IMR-90 (cell line): ENCODE measurements around the gene ADAMTSL2. TPM values are rescaled to one million over a fixed set of nuclear protein-coding genes. Genes with fewer than 3 reads are reported as not detected.

Source experiments
- ATAC-seq: fragments of 200-7000 bp; cut with Tn5 transposase; 2 replicates; pipeline ENCODE4 v1.9.1; 2020; ENCODE audit warnings: low read depth, mild to moderate bottlenecking, moderate library complexity
- BruUV-seq: library from RNA; stranded (reverse); fragments of 400-500 nt; replicated peaks from 2 replicates; lab custom pipeline; 2021; lab: Mats Ljungman, UMichigan
- CTCF ChIA-PET: fragments of 300-600 bp; formaldehyde crosslinking; extraction: SDS; loops from one replicate; lab custom pipeline; 2021; ENCODE audit warnings: antibody characterized with exemption; lab: Yijun Ruan, JAX
- POLR2A ChIA-PET: fragments of 300-600 bp; sonication (Branson Sonifier 250); formaldehyde crosslinking; loops from one replicate; lab custom pipeline; 2022; ENCODE audit warnings: antibody characterized with exemption; ENCODE audit not compliant: unreplicated experiment; lab: Charles Lee
- DNase-seq: peaks from one replicate; pipeline ENCODE4 v3.0.0; 2013
- H2AFZ ChIP-seq: replicated peaks from 2 replicates; pipeline ENCODE3; 2013; ENCODE audit warnings: low read length, mild to moderate bottlenecking; ENCODE audit not compliant: poor library complexity
- H2AK5ac ChIP-seq: 2 replicates; pipeline ENCODE4 v1.6.1; 2013; ENCODE audit warnings: low read depth, low read length, inconsistent platforms
- H2AK9ac ChIP-seq: replicated peaks from 2 replicates; pipeline ENCODE3; 2013; ENCODE audit warnings: mild to moderate bottlenecking, low read depth, low read length, moderate library complexity; ENCODE audit not compliant: poor library complexity
- H2BK120ac ChIP-seq: 2 replicates; pipeline ENCODE4 v1.6.1; 2013; ENCODE audit warnings: low read depth, low read length, inconsistent platforms
- H2BK15ac ChIP-seq: 3 replicates; pipeline ENCODE4 v1.6.1; 2013; ENCODE audit warnings: low read depth, low read length, inconsistent platforms
- H2BK20ac ChIP-seq: 2 replicates; pipeline ENCODE4 v1.6.1; 2013; ENCODE audit warnings: low read depth, mild to moderate bottlenecking, inconsistent platforms, low read length, moderate library complexity
- H2BK5ac ChIP-seq: 2 replicates; pipeline ENCODE4 v1.6.1; 2013; ENCODE audit warnings: mild to moderate bottlenecking, low read depth, low read length, inconsistent platforms; ENCODE audit not compliant: poor library complexity, severe bottlenecking
- H3K14ac ChIP-seq: replicated peaks from 2 replicates; pipeline ENCODE4 v1.6.1; 2013; ENCODE audit warnings: low read depth, low read length, inconsistent platforms
- H3K18ac ChIP-seq: 2 replicates; pipeline ENCODE4 v1.6.1; 2013; ENCODE audit warnings: low read depth, low read length, control low read depth
- H3K23ac ChIP-seq: 2 replicates; pipeline ENCODE4 v1.6.1; 2013; ENCODE audit warnings: low read depth, low read length, inconsistent platforms
- H3K27ac ChIP-seq: 2 replicates; pipeline ENCODE4 v1.5.1; 2013; ENCODE audit warnings: mild to moderate bottlenecking, control low read depth, low read length; ENCODE audit not compliant: insufficient read depth
- H3K27me3 ChIP-seq: 2 replicates; pipeline ENCODE4 v1.6.1; 2013; ENCODE audit warnings: low read length; ENCODE audit not compliant: control insufficient read depth, insufficient read depth
- H3K36me3 ChIP-seq: 2 replicates; pipeline ENCODE4 v1.6.1; 2013; ENCODE audit warnings: low read length, mixed read lengths; ENCODE audit not compliant: control insufficient read depth, insufficient read depth
- H3K4ac ChIP-seq: 2 replicates; pipeline ENCODE4 v1.6.1; 2013; ENCODE audit warnings: low read depth, low read length, inconsistent platforms
- H3K4me1 ChIP-seq: 2 replicates; pipeline ENCODE4 v1.6.1; 2013; ENCODE audit warnings: low read length, mixed read lengths; ENCODE audit not compliant: control insufficient read depth, insufficient read depth
- H3K4me2 ChIP-seq: 2 replicates; pipeline ENCODE4 v1.6.1; 2013; ENCODE audit warnings: low read depth, mild to moderate bottlenecking, control low read depth, low read length, moderate library complexity
- H3K4me3 ChIP-seq: 2 replicates; pipeline ENCODE4 v1.5.1; 2013; ENCODE audit warnings: low read depth, mild to moderate bottlenecking, control low read depth, low read length, moderate library complexity; ENCODE audit not compliant: insufficient read depth
- H3K56ac ChIP-seq: 2 replicates; pipeline ENCODE4 v1.6.1; 2013; ENCODE audit warnings: low read length, inconsistent platforms; ENCODE audit not compliant: insufficient read depth; ENCODE audit errors: extremely low read depth
- H3K79me1 ChIP-seq, 2 experiments: 2 replicates each; pipeline ENCODE4 v1.6.1; 2013; ENCODE audit warnings: low read length in 2 of 2, inconsistent platforms in 1 of 2, low read depth in 1 of 2
- H3K9ac ChIP-seq: 2 replicates; pipeline ENCODE4 v1.6.1; 2013; ENCODE audit warnings: low read depth, low read length, control low read depth
- H3K9me1 ChIP-seq: 2 replicates; pipeline ENCODE4 v1.6.1; 2013; ENCODE audit warnings: low read length, inconsistent platforms; ENCODE audit not compliant: insufficient read depth
- H3K9me3 ChIP-seq: 2 replicates; pipeline ENCODE4 v1.6.1; 2013; ENCODE audit warnings: low read length; ENCODE audit not compliant: control insufficient read depth, insufficient read depth
- H4K20me1 ChIP-seq: 2 replicates; pipeline ENCODE4 v1.6.1; 2013; ENCODE audit warnings: low read length, inconsistent platforms; ENCODE audit not compliant: insufficient read depth
- H4K5ac ChIP-seq: 2 replicates; pipeline ENCODE4 v1.6.1; 2013; ENCODE audit warnings: mild to moderate bottlenecking, low read depth, low read length, control low read depth
- H4K8ac ChIP-seq, 2 experiments: 2 replicates each; pipeline ENCODE4 v1.6.1; 2013; ENCODE audit warnings: low read depth in 2 of 2, low read length in 2 of 2, control low read depth in 1 of 2, inconsistent platforms in 1 of 2
- H4K91ac ChIP-seq: 2 replicates; pipeline ENCODE4 v1.6.1; 2013; ENCODE audit warnings: low read depth, low read length, inconsistent platforms; ENCODE audit not compliant: insufficient read depth
- BHLHE40 ChIP-seq: fragments of 150-350 bp; IDR thresholded peaks from 2 replicates; pipeline ENCODE4 v1.6.1; 2016; ENCODE audit warnings: mild to moderate bottlenecking, low read depth, low read length
- CEBPB ChIP-seq: IDR thresholded peaks from 2 replicates; pipeline ENCODE4 v1.6.1; 2012; ENCODE audit warnings: low read depth, low read length, improper control_type of control experiment
- CHD1 ChIP-seq: IDR thresholded peaks from 2 replicates; pipeline ENCODE4 v1.6.1; 2012; ENCODE audit warnings: low read depth, low read length, improper control_type of control experiment
- FOS ChIP-seq: fragments of 150-350 bp; IDR thresholded peaks from 2 replicates; pipeline ENCODE4 v1.6.1; 2016; ENCODE audit warnings: low read depth, low read length
- MAFK ChIP-seq: IDR thresholded peaks from 2 replicates; pipeline ENCODE4 v1.6.1; 2012; ENCODE audit warnings: low read depth, low read length, improper control_type of control experiment
- MAZ ChIP-seq: IDR thresholded peaks from 2 replicates; pipeline ENCODE4 v1.6.1; 2012; ENCODE audit warnings: low read depth, mild to moderate bottlenecking, low read length, improper control_type of control experiment, moderate library complexity, borderline replicate concordance
- MXI1 ChIP-seq: IDR thresholded peaks from 2 replicates; pipeline ENCODE4 v1.6.1; 2012; ENCODE audit warnings: low read depth, mild to moderate bottlenecking, low read length, moderate library complexity, borderline replicate concordance
- NFE2L2 ChIP-seq: fragments of 150-350 bp; IDR thresholded peaks from 2 replicates; pipeline ENCODE4 v1.6.1; 2016; ENCODE audit warnings: low read depth, mild to moderate bottlenecking, low read length
- POLR2A ChIP-seq: IDR thresholded peaks from 2 replicates; pipeline ENCODE4 v1.6.1; 2012; ENCODE audit warnings: mild to moderate bottlenecking, low read depth, low read length
- RAD21 ChIP-seq: IDR thresholded peaks from 2 replicates; pipeline ENCODE4 v1.6.1; 2012; ENCODE audit warnings: low read length, improper control_type of control experiment
- RCOR1 ChIP-seq: IDR thresholded peaks from 2 replicates; pipeline ENCODE4 v1.6.1; 2012; ENCODE audit warnings: mild to moderate bottlenecking, low read length, improper control_type of control experiment; ENCODE audit not compliant: insufficient replicate concordance
- RFX5 ChIP-seq: IDR thresholded peaks from 2 replicates; pipeline ENCODE4 v1.8.0; 2012; ENCODE audit warnings: low read depth, mild to moderate bottlenecking, low read length, moderate library complexity
- SMC3 ChIP-seq: fragments of 150-350 bp; IDR thresholded peaks from 2 replicates; pipeline ENCODE4 v1.6.1; 2016; ENCODE audit warnings: low read depth, mild to moderate bottlenecking, antibody characterized with exemption, low read length, moderate library complexity
- WGBS, 2 experiments: methylation state at CpG; one replicate each; pipeline versions ENCODE4 v1.1.5 to v1.1.7; 2013; ENCODE audit warnings: missing lambda C conversion rate in 2 of 2; ENCODE audit not compliant: insufficient read length in 1 of 2; ENCODE audit errors: extremely low coverage in 2 of 2; 5-methylcytosine and 5-hydroxymethylcytosine counted together
- dilution Hi-C: fragments of 300-500 bp; cut with HindIII; formaldehyde crosslinking; loops from one replicate; pipeline ENCODE4 v1.14.3; 2018; ENCODE audit warnings: low sequenced_read_pairs; ENCODE audit not compliant: unreplicated experiment
- in situ Hi-C: fragments of 300-500 bp; cut with MboI; formaldehyde crosslinking; loops from 3 replicates; pipeline ENCODE4 v1.14.3; 2019; ENCODE audit warnings: low sequenced_read_pairs, inconsistent platforms, mixed read lengths
- intact Hi-C: fragments of 100-400 bp; cut with micrococcal nuclease; formaldehyde crosslinking; loops from 2 replicates; pipeline ENCODE4 v1.10.0; 2022
- polyA plus RNA-seq, 3 experiments: library from polyadenylated mRNA; depleted of rRNA; stranded (reverse); fragments of >200 nt; gene quantifications; 2 replicates each; pipeline ENCODE4 v1.2.3, GENCODE V29; 2012; ENCODE audit warnings: low replicate concordance in 1 of 3
- total RNA-seq: library from RNA; depleted of rRNA; stranded (reverse); fragments of >200 nt; gene quantifications from 2 replicates; pipeline ENCODE4 v1.2.3, GENCODE V29; 2012
- TF ChIP-seq, protein P1 (sequence below): conservative IDR thresholded peaks from 2 replicates; pipeline ENCODE4 v1.5.1; 2012; ENCODE audit warnings: mild to moderate bottlenecking, low read depth, low read length, improper control_type of control experiment
- TF ChIP-seq, protein P2 (sequence below): fragments of 150-350 bp; IDR thresholded peaks from 2 replicates; pipeline ENCODE4 v1.6.1; 2017; ENCODE audit warnings: mild to moderate bottlenecking, antibody characterized with exemption, low read length, low read depth
- TF ChIP-seq, protein P3 (sequence below): fragments of 150-350 bp; IDR thresholded peaks from 2 replicates; pipeline ENCODE4 v1.6.1; 2016; ENCODE audit warnings: low read depth, mild to moderate bottlenecking, low read length, moderate library complexity, borderline replicate concordance

ADAMTSL2 gene
- total and polyA plus RNA-seq, 2 of the 4 experiments (the other 2 are of a cell fraction): not detected

DNA sequence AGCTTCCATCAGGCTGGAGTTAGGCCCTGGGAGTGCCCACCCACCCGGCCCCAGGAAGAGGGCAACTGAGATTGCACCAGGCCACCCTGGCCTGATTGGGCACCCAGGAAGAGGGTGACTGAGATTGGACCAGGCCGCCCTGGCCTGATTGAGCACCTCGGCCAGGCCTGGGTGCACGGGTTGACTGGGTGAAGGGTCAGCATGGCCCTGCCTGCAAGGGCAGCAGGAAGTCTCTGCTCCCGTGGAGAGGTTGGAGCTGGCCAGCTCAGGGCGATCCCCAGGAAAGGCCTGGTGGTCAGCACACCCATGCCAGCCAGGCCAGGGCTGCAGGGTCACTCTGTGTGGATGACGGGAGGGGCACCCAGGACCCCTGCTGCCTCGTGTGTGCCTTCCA lies 11.8 kb downstream of the ADAMTSL2 start:
- Histone ChIP-seq H2AK9ac (no peak overlapping the region), H3K79me1 (no peaks in the 10 kb centered on the region), H4K20me1 (no peaks in the 10 kb centered on the region), H4K5ac (no peak overlapping the region), H3K4ac (no peak overlapping the region), H2BK120ac (no peak overlapping the region), H3K4me2 (no peak overlapping the region), H3K18ac (no peak overlapping the region), H3K27ac (no peak overlapping the region), H2BK15ac (no peak overlapping the region), H3K56ac (no peak overlapping the region), H3K36me3 (no peaks in the 10 kb centered on the region), H2AK5ac (no peak overlapping the region), H2BK20ac (no peak overlapping the region), H3K27me3 (peaks cover 57% of the 10 kb centered on the region), H4K8ac (no peak overlapping the region), H2AFZ (no peak overlapping the region), H3K9me1 (no peaks in the 10 kb centered on the region), H3K9ac (no peak overlapping the region), H4K91ac (no peak overlapping the region), H2BK5ac (no peak overlapping the region), H3K14ac (no peak overlapping the region), H3K9me3 (no peaks in the 10 kb centered on the region), H3K23ac (no peak overlapping the region), H3K4me1 (no peaks in the 10 kb centered on the region), H3K4me3 (no peak overlapping the region)
- in situ Hi-C loops: no loop called here
- DNase-seq (no peak), ATAC-seq (no peak)
- intact Hi-C loops: no loop called here
- no CpG with 5 or more reads among the region's 8 CpGs for WGBS, 2 experiments
- ChIA-PET CTCF (no interaction called here), POLR2A (no interaction called here)
- TF ChIP-seq, protein P1, sequence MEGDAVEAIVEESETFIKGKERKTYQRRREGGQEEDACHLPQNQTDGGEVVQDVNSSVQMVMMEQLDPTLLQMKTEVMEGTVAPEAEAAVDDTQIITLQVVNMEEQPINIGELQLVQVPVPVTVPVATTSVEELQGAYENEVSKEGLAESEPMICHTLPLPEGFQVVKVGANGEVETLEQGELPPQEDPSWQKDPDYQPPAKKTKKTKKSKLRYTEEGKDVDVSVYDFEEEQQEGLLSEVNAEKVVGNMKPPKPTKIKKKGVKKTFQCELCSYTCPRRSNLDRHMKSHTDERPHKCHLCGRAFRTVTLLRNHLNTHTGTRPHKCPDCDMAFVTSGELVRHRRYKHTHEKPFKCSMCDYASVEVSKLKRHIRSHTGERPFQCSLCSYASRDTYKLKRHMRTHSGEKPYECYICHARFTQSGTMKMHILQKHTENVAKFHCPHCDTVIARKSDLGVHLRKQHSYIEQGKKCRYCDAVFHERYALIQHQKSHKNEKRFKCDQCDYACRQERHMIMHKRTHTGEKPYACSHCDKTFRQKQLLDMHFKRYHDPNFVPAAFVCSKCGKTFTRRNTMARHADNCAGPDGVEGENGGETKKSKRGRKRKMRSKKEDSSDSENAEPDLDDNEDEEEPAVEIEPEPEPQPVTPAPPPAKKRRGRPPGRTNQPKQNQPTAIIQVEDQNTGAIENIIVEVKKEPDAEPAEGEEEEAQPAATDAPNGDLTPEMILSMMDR: no peak
- TF ChIP-seq SMC3 (no peak), RFX5 (no peak), CEBPB (no peak), FOS (no peak), NFE2L2 (no peak), POLR2A (no peak), MAZ (no peak), MAFK (no peak), RCOR1 (no peak), BHLHE40 (no peak), CHD1 (no peak), RAD21 (no peak), MXI1 (no peak)
- TF ChIP-seq, protein P2, sequence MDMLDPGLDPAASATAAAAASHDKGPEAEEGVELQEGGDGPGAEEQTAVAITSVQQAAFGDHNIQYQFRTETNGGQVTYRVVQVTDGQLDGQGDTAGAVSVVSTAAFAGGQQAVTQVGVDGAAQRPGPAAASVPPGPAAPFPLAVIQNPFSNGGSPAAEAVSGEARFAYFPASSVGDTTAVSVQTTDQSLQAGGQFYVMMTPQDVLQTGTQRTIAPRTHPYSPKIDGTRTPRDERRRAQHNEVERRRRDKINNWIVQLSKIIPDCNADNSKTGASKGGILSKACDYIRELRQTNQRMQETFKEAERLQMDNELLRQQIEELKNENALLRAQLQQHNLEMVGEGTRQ: no peak
- TF ChIP-seq, protein P3, sequence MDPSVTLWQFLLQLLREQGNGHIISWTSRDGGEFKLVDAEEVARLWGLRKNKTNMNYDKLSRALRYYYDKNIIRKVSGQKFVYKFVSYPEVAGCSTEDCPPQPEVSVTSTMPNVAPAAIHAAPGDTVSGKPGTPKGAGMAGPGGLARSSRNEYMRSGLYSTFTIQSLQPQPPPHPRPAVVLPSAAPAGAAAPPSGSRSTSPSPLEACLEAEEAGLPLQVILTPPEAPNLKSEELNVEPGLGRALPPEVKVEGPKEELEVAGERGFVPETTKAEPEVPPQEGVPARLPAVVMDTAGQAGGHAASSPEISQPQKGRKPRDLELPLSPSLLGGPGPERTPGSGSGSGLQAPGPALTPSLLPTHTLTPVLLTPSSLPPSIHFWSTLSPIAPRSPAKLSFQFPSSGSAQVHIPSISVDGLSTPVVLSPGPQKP: no peak
- dilution Hi-C loops: no loop called here
- no TSS peak for BruUV-seq
